SU-DHL-6 (cell line): Measurements from ENCODE around the gene GLYR1.

Experiments
- H2AFZ ChIP-seq: fragments of 200-600 bp; sonication (generic); 2 replicates; pipeline ENCODE4 v1.6.1; 2014; ENCODE audit warnings: low read depth, mild to moderate bottlenecking, moderate library complexity, mixed read lengths, antibody characterized with exemption, low read length; ENCODE audit not compliant: severe bottlenecking
- H3F3A ChIP-seq: fragments of 200-600 bp; shearing (Covaris generic); 2 replicates; pipeline ENCODE4 v1.6.0; 2016; ENCODE audit warnings: antibody characterized with exemption, mild to moderate bottlenecking; ENCODE audit not compliant: insufficient read depth
- H3K27ac ChIP-seq: fragments of 200-600 bp; sonication (generic); 2 replicates; pipeline ENCODE4 v1.5.1; 2016; ENCODE audit warnings: low read depth, mild to moderate bottlenecking, low read length, moderate library complexity, mixed read lengths
- H3K27me3 ChIP-seq: fragments of 200-600 bp; sonication (generic), shearing (Covaris generic); 2 replicates; pipeline ENCODE4 v1.6.0; 2014; ENCODE audit warnings: mild to moderate bottlenecking, low read length
- H3K36me3 ChIP-seq: fragments of 200-600 bp; sonication (generic); 2 replicates; pipeline ENCODE4 v1.6.1; 2014; ENCODE audit warnings: mild to moderate bottlenecking, low read length, mixed read lengths
- H3K4me2 ChIP-seq: fragments of 300-600, 200-600 bp; shearing (Covaris generic), sonication (generic); 2 replicates; pipeline ENCODE4 v1.6.0; 2014; ENCODE audit warnings: low read length, low read depth, mild to moderate bottlenecking; ENCODE audit not compliant: poor library complexity, severe bottlenecking
- H3K4me3 ChIP-seq: fragments of 200-600 bp; sonication (generic); 2 replicates; pipeline ENCODE4 v1.5.1; 2014; ENCODE audit warnings: antibody characterized with exemption, low read length, mild to moderate bottlenecking, mixed read lengths; ENCODE audit not compliant: insufficient read depth, poor library complexity, severe bottlenecking
- H3K79me2 ChIP-seq: fragments of 200-600 bp; sonication (generic); 2 replicates; pipeline ENCODE4 v1.6.1; 2014; ENCODE audit warnings: mild to moderate bottlenecking, low read length, moderate library complexity; ENCODE audit not compliant: insufficient read depth
- H3K9ac ChIP-seq: fragments of 200-600 bp; sonication (generic); 2 replicates; pipeline ENCODE4 v1.7.0; 2014; ENCODE audit warnings: mild to moderate bottlenecking, low read length
- H3K9me2 ChIP-seq: fragments of 200-600 bp; sonication (generic); replicated peaks from 2 replicates; pipeline ENCODE4 v1.6.1; 2014; ENCODE audit warnings: low read length; ENCODE audit not compliant: insufficient read depth
- H3K9me3 ChIP-seq: fragments of 200-600 bp; sonication (generic); 2 replicates; pipeline ENCODE4 v1.6.1; 2014; ENCODE audit warnings: low read length, mixed read lengths; ENCODE audit not compliant: insufficient read depth
- H4K20me1 ChIP-seq: fragments of 200-600 bp; sonication (generic); 2 replicates; pipeline ENCODE4 v1.6.1; 2014; ENCODE audit warnings: low read depth, mild to moderate bottlenecking, antibody characterized with exemption, low read length, moderate library complexity, mixed read lengths
- CTCF ChIP-seq: fragments of 200-600 bp; sonication (generic); IDR thresholded peaks from one replicate; pipeline ENCODE4 v1.5.1; 2017; ENCODE audit warnings: antibody characterized with exemption, mild to moderate bottlenecking, low read length, moderate library complexity; ENCODE audit not compliant: insufficient read depth, poor library complexity, severe bottlenecking
- EZH2phosphoT487 ChIP-seq: fragments of 200-600 bp; sonication (generic), shearing (Covaris generic); conservative IDR thresholded peaks from 2 replicates; pipeline ENCODE4 v1.6.1; 2018; ENCODE audit warnings: mild to moderate bottlenecking, antibody characterized with exemption, low read length, moderate library complexity, mixed read lengths

Gene GLYR1

GRCh38 chr16:4890026-4890425 is 42.9 kb upstream of the GLYR1 start:
- TF ChIP-seq EZH2phosphoT487 (no peak), CTCF (no peak)
- Histone ChIP-seq H3K79me2 (no peaks in the 10 kb centered on the region), H3K4me3 (no peak overlapping the region), H3K9me2 (no peaks in the 10 kb centered on the region), H3K27ac (no peak overlapping the region), H3F3A (no peaks in the 10 kb centered on the region), H3K9me3 (no peaks in the 10 kb centered on the region), H4K20me1 (no peaks in the 10 kb centered on the region), H3K9ac (no peak overlapping the region), H3K36me3 (no peaks in the 10 kb centered on the region), H3K27me3 (no peaks in the 10 kb centered on the region), H3K4me2 (no peak overlapping the region), H2AFZ (no peak overlapping the region)

- no peak overlapping the region for H3K4me3 ChIP-seq
- TF ChIP-seq EZH2phosphoT487 (no peak), CTCF (no peak)
- H4K20me1 ChIP-seq = no peaks in the 10 kb centered on the region
- no peaks in the 10 kb centered on the region for H3K79me2 ChIP-seq
- no peak overlapping the region for H3K9ac ChIP-seq
- H3K9me2 ChIP-seq = no peaks in the 10 kb centered on the region
- H2AFZ ChIP-seq = no peak overlapping the region
- H3K36me3 ChIP-seq = no peaks in the 10 kb centered on the region
- no peaks in the 10 kb centered on the region for H3K9me3 ChIP-seq
- no peaks in the 10 kb centered on the region for H3F3A ChIP-seq
- no peak overlapping the region for H3K4me2 ChIP-seq
- H3K27me3 ChIP-seq = no peaks in the 10 kb centered on the region
- no peak overlapping the region for H3K27ac ChIP-seq
Measured at GRCh38 chr16:4888428-4889135, 41.5 kb upstream of the GLYR1 start.

DNA sequence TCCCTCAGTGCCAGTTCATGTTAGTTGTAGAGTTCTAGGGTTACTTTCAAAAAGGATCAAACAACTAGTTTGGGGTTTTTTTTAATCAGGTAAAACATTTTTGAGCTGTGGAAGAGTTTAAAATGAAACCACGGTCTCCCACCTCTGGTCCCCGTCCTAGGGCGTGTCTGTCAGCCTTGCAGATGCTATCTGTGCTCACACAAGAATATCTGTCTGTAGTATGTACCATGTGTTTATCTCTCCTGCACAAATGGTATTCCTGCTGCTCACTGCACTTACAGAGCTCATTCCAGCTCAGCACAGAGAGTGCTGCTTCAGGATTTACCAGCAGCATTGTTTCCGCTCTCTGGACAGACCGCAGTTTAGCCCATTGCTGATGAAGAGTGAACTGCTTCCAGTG is 39.1 kb upstream of the GLYR1 start:
- Histone ChIP-seq H3K9me3 (no peaks in the 10 kb centered on the region), H3K36me3 (no peaks in the 10 kb centered on the region), H3K79me2 (no peaks in the 10 kb centered on the region), H3K9me2 (no peaks in the 10 kb centered on the region), H3K4me2 (no peak overlapping the region), H3K27me3 (no peaks in the 10 kb centered on the region), H4K20me1 (no peaks in the 10 kb centered on the region), H3K9ac (no peak overlapping the region), H2AFZ (no peak overlapping the region), H3K27ac (no peak overlapping the region), H3K4me3 (no peak overlapping the region), H3F3A (no peaks in the 10 kb centered on the region)
- no peak for TF ChIP-seq EZH2phosphoT487
- TF ChIP-seq CTCF = no peak
